Measurements from ENCODE around the gene SCN5A.
A peak's percentile ranks its signal among the peaks of the same experiment; 100 is the strongest.

The SCN5A gene

GRCh38 chr3:38649500-38650247 lies at the start of gene SCN5A:
Gene SCN5A (minus strand): TSS chr3:38649687. CDS start chr3:38633307, 16,380 bp downstream.
- no peak for TF ChIP-seq CTCF (IDR thresholded peaks at IDR 0.05; ENCODE audit: borderline replicate concordance, insufficient read depth, low read depth, low read length)
- H3K4me3 ChIP-seq (ENCODE audit: low read depth, low read length): peak within 1 kb of the TSS; percentile 23

GRCh38 chr3:38698760-38699159 lies 49.3 kb upstream of the SCN5A start:
- H3K4me3 ChIP-seq (ENCODE audit: low read depth, low read length): no peak overlapping the region
- no peak for TF ChIP-seq CTCF (IDR thresholded peaks at IDR 0.05; ENCODE audit: borderline replicate concordance, insufficient read depth, low read depth, low read length)

- no peak for TF ChIP-seq CTCF (IDR thresholded peaks at IDR 0.05; ENCODE audit: borderline replicate concordance, insufficient read depth, low read depth, low read length)
- H3K4me3 ChIP-seq (ENCODE audit: low read depth, low read length): no peak overlapping the region
Measured at GRCh38 chr3:38698061-38698460, 48.6 kb upstream of the SCN5A start.

- no peak overlapping the region for H3K4me3 ChIP-seq (ENCODE audit: low read depth, low read length)
- TF ChIP-seq CTCF (IDR thresholded peaks at IDR 0.05; ENCODE audit: borderline replicate concordance, insufficient read depth, low read depth, low read length): no peak
Measured at GRCh38 chr3:38696034-38696433, 46.5 kb upstream of the SCN5A start.

GRCh38 chr3:38690185-38690584 lies 40.7 kb upstream of the SCN5A start:
- TF ChIP-seq CTCF (IDR thresholded peaks at IDR 0.05; ENCODE audit: borderline replicate concordance, insufficient read depth, low read depth, low read length): no peak
- H3K4me3 ChIP-seq (ENCODE audit: low read depth, low read length): no peak overlapping the region

- no peak overlapping the region for H3K4me3 ChIP-seq (ENCODE audit: low read depth, low read length)
- no peak for TF ChIP-seq CTCF (IDR thresholded peaks at IDR 0.05; ENCODE audit: borderline replicate concordance, insufficient read depth, low read depth, low read length)
Measured at GRCh38 chr3:38689774-38690173, 40.3 kb upstream of the SCN5A start.

GRCh38 chr3:38689346-38689745 lies 39.9 kb upstream of the SCN5A start:
- no peak overlapping the region for H3K4me3 ChIP-seq (ENCODE audit: low read depth, low read length)
- TF ChIP-seq CTCF (IDR thresholded peaks at IDR 0.05; ENCODE audit: borderline replicate concordance, insufficient read depth, low read depth, low read length): no peak

All from GM12875 (cell line).